Measurements from ENCODE around the gene IVL.

Gene IVL

DNA sequence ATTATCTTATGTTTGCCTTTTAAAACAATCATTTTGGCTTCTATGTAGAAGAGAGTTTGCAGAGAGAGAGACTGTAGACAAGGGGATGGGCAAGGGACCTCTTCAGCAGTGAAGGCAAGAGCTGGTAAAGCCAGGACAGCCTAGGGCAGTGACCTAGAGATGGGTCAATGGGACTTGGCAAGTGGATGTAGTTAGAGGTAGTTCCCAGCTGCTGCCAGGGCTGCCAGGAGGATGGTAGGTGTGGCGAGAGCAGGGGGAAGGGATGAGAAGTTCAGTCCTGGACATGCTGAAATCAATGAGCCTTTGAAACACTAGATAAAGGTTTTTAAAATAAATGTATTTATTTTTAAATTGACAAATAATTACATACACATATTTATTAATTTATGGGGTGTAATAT, 32.3 kb downstream of the IVL start:
- H3K79me2 ChIP-seq (ENCODE audit: insufficient read depth, low read length) = no peaks in the 10 kb centered on the region
- H3K9me2 ChIP-seq (replicated peaks; ENCODE audit: low read depth, low read length) = no peaks in the 10 kb centered on the region
- H3F3A ChIP-seq (ENCODE audit: low read depth) = no peaks in the 10 kb centered on the region
- H3K27me3 ChIP-seq (ENCODE audit: insufficient read depth, low read length, poor library complexity, severe bottlenecking) = no peaks in the 10 kb centered on the region
- TF ChIP-seq CTCF (conservative IDR thresholded peaks at IDR 0.05; ENCODE audit: low read length) = no peak
- no peak for TF ChIP-seq EZH2phosphoT487 (IDR thresholded peaks at IDR 0.05; ENCODE audit: borderline replicate concordance)
- no peaks in the 10 kb centered on the region for H4K20me1 ChIP-seq (ENCODE audit: insufficient read depth, low read length, poor library complexity, severe bottlenecking)
- H2AFZ ChIP-seq (ENCODE audit: low read length) = no peak overlapping the region
- H3K4me2 ChIP-seq (ENCODE audit: low read depth, low read length, poor library complexity, severe bottlenecking) = no peak overlapping the region
- no peak overlapping the region for H3K4me3 ChIP-seq (ENCODE audit: low read length, poor library complexity, severe bottlenecking)
- no peaks in the 10 kb centered on the region for H3K9me3 ChIP-seq (ENCODE audit: insufficient read depth, low read depth, low read length)
- H3K4me1 ChIP-seq (ENCODE audit: insufficient read depth, low read length, poor library complexity, severe bottlenecking) = no peaks in the 10 kb centered on the region
- H3K36me3 ChIP-seq (ENCODE audit: insufficient read depth, low read length) = no peaks in the 10 kb centered on the region
- H3K9ac ChIP-seq (ENCODE audit: low read depth, low read length, poor library complexity, severe bottlenecking) = no peak overlapping the region

GRCh38 chr1:152941037-152941711, 32.8 kb downstream of the IVL start:
- Histone ChIP-seq H2AFZ (ENCODE audit: low read length) (no peak overlapping the region), H3K9ac (ENCODE audit: low read depth, low read length, poor library complexity, severe bottlenecking) (no peak overlapping the region), H3K4me1 (ENCODE audit: insufficient read depth, low read length, poor library complexity, severe bottlenecking) (no peaks in the 10 kb centered on the region), H4K20me1 (ENCODE audit: insufficient read depth, low read length, poor library complexity, severe bottlenecking) (no peaks in the 10 kb centered on the region), H3K36me3 (ENCODE audit: insufficient read depth, low read length) (no peaks in the 10 kb centered on the region), H3F3A (ENCODE audit: low read depth) (no peaks in the 10 kb centered on the region), H3K79me2 (ENCODE audit: insufficient read depth, low read length) (no peaks in the 10 kb centered on the region), H3K9me3 (ENCODE audit: insufficient read depth, low read depth, low read length) (no peaks in the 10 kb centered on the region), H3K9me2 (replicated peaks; ENCODE audit: low read depth, low read length) (no peaks in the 10 kb centered on the region), H3K4me2 (ENCODE audit: low read depth, low read length, poor library complexity, severe bottlenecking) (no peak overlapping the region), H3K27me3 (ENCODE audit: insufficient read depth, low read length, poor library complexity, severe bottlenecking) (no peaks in the 10 kb centered on the region), H3K4me3 (ENCODE audit: low read length, poor library complexity, severe bottlenecking) (no peak overlapping the region)
- TF ChIP-seq EZH2phosphoT487 (IDR thresholded peaks at IDR 0.05; ENCODE audit: borderline replicate concordance) (no peak), CTCF (conservative IDR thresholded peaks at IDR 0.05; ENCODE audit: low read length) (no peak)

GRCh38 chr1:152942161-152942560, 33.8 kb downstream of the IVL start:
- H3K9me3 ChIP-seq (ENCODE audit: insufficient read depth, low read depth, low read length) = no peaks in the 10 kb centered on the region
- no peak overlapping the region for H3K9ac ChIP-seq (ENCODE audit: low read depth, low read length, poor library complexity, severe bottlenecking)
- no peaks in the 10 kb centered on the region for H3K4me1 ChIP-seq (ENCODE audit: insufficient read depth, low read length, poor library complexity, severe bottlenecking)
- H3K9me2 ChIP-seq (replicated peaks; ENCODE audit: low read depth, low read length) = no peaks in the 10 kb centered on the region
- H3K4me3 ChIP-seq (ENCODE audit: low read length, poor library complexity, severe bottlenecking) = no peak overlapping the region
- no peaks in the 10 kb centered on the region for H3K79me2 ChIP-seq (ENCODE audit: insufficient read depth, low read length)
- TF ChIP-seq CTCF (conservative IDR thresholded peaks at IDR 0.05; ENCODE audit: low read length) (no peak), EZH2phosphoT487 (IDR thresholded peaks at IDR 0.05; ENCODE audit: borderline replicate concordance) (no peak)
- no peaks in the 10 kb centered on the region for H3K36me3 ChIP-seq (ENCODE audit: insufficient read depth, low read length)
- H4K20me1 ChIP-seq (ENCODE audit: insufficient read depth, low read length, poor library complexity, severe bottlenecking) = no peaks in the 10 kb centered on the region
- H3K27me3 ChIP-seq (ENCODE audit: insufficient read depth, low read length, poor library complexity, severe bottlenecking) = no peaks in the 10 kb centered on the region
- H3K4me2 ChIP-seq (ENCODE audit: low read depth, low read length, poor library complexity, severe bottlenecking) = no peak overlapping the region
- H3F3A ChIP-seq (ENCODE audit: low read depth) = no peaks in the 10 kb centered on the region
- H2AFZ ChIP-seq (ENCODE audit: low read length) = no peak overlapping the region
